Inferior parietal cortex (tissue), 1 donor: ENCODE results near the gene KRTAP4-6.
"Not testable (repeated sequence)": the region's sequence is repeated elsewhere in the genome, so short reads cannot be mapped to it uniquely, and the experiment has no call there.

ENCODE experiments used
- DNase-seq: peaks from one replicate; pipeline ENCODE4 v3.0.0-alpha.2; 2016; ENCODE audit errors: extremely low spot score

KRTAP4-6 gene

DNA sequence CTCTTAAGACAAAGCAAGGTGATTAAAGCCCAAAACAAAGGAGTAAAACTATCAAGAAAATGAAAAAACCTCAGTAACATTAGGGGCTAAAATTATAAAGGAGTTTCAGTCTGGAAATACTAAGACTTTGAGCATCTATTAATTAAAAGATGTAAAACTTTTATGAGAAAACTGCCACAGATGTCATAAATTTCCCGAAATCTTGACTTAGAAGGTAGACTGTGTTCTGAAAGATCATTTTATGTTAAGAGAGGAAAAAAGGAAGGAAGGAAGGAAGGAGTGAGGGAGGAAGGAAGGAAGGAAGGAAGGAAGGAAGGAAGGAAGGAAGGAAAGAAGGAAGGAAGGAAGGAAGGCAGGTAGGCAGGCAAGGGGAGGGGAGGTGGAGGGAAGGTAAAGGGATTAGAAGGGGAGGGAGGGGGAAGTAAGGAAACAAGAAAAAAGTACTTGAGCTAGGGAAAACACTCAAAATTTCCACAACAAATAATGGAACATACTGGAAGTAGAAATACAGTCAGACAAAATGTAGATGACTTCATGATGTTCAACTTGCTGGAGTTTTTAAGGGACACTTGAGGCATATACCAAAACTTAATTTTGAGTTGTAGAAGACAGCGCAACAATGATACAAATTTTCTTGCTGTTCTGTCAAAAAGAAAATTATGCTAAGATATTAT lies 7.3 kb upstream of the KRTAP4-6 start:
- no peak for DNase-seq

DNA sequence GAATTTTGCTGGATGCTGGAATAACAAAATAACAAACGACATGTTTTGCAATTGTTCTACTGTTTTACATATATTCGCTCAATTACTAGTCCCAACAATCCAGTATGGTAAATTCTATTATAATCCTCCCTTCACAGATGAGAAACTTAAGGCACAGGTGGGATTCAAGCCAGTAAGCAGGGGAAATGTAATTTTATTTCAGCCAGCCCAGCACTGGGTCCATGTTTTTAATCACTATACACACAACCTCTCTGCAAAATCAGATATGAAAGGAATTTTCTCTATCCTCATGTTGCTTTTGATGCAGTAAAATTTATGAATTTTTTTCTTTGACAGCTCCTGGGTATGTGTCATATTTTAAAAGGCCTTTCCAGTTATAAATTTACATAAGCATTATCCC lies 4.9 kb upstream of the KRTAP4-6 start:
- DNase-seq: no peak

DNA sequence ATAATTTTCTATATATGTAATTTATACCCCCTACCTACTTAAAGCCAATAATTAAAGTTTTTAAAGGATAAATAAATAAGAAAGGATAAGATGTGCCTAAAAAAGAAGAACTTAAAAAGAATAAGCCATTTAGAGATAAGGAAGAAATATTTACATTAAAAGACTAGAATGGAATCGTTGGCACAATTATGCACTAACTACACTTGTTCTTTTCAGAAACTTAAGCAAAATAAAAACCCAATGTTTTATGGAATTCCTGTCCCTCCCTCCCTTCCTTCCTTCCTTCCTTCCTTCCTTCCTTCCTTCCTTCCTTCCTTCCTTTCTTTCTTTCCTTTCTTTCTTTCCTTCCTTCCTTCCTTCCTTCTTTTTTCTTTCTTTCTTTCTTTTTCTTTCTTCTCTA lies 4.5 kb upstream of the KRTAP4-6 start:
- DNase-seq: no peak

DNA sequence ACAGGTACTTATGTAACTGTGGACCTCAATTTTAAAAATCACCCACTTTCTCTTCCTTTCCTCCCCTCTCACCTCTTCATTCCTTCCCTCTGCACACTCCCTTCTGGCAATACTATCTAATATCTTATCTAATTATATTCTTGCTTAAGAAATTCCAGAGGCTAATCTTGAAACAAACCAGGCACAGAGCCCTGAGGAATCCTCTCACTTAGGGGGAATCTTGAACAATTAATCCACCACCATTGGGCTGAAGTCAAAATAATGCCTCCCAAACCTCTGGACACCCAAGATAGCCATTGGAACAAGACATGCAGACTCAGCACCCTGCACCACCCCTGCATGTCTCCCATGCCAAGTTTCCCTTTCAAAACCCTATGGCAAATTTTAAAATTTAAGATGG lies 1.0 kb upstream of the KRTAP4-6 start:
- no peak for DNase-seq

DNA sequence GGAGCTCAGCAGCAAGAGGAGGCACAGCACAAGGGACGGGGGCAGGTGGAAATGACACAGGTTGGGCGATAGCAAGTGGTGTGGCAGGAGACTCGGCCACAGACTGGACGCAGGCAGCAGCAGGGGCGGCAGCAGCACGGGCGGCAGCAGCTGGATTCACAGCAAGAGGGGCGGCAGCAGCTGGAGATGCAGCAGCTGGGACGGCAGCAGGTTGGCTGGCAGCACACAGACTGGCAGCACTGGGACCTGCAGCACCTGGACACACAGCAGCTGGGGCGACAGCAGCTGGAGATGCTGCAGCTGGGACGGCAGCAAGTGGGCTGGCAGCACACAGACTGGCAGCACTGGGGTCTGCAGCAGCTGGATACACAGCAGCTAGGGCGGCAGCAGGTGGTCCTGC lies 479 bp downstream of the KRTAP4-6 start:
- DNase-seq: not testable (repeated sequence)

DNA sequence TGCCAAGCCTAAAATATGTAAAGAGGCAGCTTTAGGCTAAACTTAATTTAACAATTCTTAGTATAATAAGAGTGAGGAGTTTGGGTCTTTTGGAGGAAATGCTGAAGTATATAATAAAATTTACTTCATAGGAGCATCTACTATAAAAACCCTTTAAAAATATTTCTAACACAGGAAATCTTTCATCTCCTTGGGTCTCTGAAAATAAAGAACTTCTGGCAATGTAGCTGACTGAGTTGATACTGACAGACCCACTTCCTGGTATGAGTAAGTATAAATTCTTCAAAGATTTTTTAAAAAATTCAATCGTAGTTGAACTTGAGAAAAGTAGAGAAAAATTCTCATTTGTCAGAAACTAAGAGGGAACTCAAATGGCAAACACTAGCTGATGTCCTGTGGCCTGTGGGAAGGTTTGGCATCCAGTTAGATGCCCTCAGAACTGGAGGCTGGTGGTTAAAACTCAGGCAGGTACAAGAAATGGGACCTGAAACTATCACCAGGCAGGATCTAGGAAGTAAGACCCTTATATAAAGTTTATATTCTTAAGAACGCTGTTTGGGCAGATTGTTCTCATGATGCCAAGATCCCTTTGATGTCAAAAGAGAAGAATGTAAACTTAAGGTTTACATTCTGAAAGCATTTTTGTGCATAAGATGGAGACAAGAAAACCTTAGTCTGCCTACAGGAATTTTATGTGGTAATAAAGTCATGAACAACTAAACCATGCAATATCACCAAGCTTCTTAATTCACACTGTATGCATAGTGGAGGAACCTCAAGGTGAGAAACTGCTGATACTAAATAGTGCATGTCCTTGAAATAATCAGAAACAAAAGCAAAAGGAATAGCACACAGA lies 6.2 kb downstream of the KRTAP4-6 start:
- DNase-seq: no peak

DNA sequence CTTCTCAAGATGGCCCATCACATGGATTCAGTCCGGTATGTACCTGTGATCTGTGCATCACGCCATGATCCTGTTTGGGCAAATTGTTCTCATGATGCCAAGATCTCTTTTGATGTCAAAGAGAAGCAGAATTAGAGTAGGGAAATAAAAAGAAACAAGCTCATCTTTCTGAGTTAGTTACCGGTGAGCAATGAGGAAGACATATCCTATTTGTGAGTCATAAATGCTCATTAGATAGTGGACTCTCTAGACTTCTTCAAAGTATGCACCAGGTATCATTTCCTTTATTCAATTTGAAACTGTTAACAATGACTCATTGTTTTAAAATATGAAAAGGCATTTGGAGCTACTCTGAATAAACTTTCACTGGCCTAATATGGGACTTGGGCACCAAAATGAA lies 8.4 kb downstream of the KRTAP4-6 start:
- no peak for DNase-seq

DNA sequence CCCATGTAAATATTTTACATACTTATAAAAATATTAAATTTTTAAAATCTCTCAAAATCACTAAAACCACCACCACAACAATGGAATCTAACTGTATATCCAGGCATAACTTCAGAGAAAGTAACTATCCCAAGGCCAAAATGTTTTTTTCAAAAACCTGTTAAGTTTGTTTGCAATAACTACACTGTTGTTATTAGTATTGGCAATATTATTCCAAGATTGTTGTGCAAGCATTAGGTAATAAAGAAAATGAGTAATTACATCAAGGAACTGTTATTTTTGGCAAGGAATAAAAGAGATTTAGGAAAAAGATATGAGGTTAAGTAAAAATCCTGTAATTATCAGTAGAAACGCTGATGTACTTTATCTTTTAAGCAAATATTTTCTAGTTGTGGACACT lies 13.0 kb downstream of the KRTAP4-6 start:
- no peak for DNase-seq

DNA sequence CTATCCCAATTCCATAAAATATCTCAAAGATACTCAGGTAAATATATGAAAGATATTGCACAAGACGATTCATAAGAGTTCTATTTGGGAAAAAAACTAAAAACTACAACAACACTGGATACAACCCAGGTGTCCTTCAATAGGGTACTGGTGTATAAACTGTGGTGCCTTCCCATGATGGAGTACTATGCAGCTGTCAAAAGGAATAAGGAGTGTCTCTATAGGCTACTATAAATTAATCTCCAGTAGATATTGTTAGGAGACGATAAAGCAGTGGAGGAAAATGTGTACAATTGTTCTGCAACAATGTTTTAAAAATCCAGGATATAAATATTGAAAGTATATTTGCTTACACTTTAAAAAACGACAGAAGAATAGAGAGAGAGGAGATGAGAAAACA lies 13.9 kb downstream of the KRTAP4-6 start:
- no peak for DNase-seq

DNA sequence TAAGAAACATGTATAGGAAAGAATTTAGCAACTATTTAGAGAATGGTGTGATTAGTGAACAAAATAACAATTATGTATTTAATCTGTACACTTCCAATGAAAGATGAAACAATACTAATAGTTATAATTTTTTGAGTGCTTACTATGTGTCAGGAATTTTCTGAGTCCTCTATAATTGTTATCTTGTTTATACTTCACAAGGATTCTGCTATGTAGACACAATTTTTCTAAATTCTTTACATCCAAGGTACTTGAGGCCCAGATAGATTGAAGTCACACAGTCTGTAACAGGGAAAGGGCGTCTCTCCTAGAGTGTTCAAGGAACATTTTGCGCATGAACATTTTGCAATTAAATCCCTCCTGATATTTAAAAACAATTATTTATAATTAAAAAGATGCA lies 15.3 kb downstream of the KRTAP4-6 start:
- DNase-seq: no peak

DNA sequence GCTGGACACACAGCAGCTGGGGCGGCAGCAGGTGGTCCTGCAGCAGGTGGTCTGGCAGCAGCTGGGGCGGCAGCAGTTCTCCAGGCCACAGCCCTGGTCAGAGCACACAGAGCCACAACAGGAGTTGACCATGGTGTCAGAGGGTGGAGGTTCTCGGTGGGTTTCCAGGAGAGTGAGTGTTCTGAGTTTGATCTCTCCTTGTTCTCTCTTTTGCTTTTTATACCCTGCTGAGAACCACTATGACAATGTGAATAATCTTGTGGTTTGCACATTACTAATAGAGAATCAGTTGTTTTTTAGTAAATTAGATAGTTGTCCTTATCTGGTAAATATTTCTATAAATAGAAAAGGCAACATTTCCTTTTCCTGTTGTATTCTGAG lies 16.4 kb downstream of the KRTAP4-6 start, which contains the start of gene KRTAP4-12:
Gene KRTAP4-12, minus strand, starts transcription at position 192 of the 381 bp plus-strand sequence. Its CDS starts 60 bp downstream, at position 132.
- not testable (repeated sequence) for DNase-seq

DNA sequence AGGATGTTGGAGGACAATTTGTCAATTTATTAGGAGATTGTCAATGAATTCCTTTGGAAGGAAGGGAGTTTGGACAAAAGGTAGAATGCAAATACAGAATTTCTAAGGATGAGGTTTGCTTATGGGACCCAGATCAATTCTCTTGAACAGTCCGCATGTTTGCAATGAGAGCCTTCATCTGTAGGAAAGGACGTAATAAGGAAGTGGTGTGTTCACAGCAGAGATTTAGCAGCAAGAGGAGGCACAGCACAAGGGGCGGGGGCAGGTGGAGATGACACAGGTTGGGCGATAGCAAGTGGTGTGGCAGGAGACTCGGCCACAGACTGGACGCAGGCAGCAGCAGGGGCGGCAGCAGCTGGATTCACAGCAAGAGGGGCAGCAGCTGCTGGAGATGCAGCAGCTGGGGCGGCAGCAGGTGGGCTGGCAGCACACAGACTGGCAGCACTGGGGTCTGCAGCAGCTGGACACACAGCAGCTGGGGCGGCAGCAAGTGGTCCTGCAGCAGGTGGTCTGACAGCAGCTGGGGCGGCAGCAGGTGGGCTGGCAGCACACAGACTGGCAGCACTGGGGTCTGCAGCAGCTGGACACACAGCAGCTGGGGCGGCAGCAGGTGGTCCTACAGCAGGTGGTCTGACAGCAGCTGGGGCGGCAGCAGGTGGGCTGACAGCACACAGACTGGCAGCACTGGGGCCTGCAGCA lies 16.9 kb downstream of the KRTAP4-6 start:
- not testable (repeated sequence) for DNase-seq

DNA sequence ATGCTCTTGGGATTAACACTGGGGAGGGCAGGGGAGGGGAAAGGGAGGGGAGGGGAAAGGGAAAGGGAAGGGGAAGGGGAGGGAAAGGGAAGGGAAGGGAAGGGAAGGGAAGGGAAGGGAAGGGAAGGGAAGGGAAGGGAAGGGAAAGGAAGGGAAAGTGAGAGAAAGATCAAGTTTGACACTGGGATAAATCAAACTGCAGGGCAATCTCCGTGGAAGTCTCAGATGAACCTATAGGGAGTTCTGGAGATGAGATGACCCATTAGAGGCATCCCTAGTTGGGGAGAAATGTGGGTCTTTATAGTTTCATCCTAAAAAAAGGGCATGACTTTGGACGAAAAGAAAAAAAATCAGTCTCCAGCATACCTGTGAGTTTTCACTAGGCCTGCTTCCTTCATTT lies 18.6 kb downstream of the KRTAP4-6 start:
- no peak for DNase-seq

DNA sequence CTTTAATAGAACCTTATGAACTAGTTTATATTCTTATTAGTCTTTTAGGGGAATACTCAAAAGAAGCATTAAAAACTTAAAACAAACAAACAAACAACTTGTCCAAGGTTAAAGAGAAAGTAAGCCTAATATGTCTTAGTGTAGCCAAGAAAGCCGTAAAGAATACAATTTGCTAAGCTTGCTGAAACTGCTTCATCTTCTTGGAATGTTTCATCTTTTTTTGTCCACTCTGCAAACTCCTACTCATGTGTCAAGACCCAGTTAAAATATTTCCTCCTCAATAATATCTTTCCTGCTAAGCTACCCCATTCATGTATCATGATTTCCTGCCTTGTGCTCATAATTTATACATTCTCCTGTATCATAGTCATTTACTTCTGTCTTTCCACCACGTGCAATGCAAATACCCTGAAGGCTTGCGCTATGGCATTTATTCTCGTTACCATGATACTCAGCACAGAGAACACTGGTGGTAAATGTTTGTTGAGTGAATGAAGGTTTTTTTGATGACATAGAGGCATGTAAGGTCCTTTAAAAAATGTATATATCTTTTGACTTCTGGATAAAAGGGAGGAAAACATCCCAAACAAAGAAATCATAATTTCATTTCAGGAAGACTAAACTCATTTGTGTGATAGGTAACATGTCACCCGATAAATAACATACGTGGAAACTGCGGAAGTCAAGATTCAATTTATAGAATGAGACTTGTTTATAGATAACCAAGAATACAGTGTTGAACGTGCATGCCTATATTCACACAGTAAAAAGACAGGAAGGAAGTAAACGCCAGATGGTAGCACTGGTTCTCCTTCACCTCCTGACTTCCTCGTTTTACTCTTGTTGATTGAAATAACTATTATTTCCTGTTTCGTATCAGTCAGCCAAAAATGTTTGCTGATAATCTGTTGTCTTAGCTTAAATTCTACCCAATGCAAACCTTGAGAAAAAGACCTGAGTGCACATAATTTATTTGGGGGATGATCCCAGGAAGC lies 20.4 kb downstream of the KRTAP4-6 start:
- DNase-seq: not testable (repeated sequence)

DNA sequence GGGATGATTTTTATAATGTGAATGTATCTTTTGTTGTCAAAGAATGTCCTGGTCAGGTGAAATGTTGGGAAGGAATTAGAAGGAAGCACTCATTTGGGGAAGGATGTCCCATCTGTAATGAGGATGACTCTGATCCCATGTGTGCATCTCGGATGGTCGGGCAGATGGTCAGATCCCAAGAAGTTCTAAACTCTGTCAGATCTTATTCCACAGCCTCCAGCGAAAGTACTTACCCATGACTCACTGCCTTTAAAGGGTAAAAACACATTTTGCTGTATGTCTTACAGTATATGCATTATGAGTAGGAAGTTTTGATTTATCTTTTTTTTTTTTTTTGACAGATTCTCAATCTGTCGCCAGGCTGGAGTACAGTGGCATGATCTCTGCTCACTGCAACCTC lies 21.6 kb downstream of the KRTAP4-6 start:
- DNase-seq: no peak

DNA sequence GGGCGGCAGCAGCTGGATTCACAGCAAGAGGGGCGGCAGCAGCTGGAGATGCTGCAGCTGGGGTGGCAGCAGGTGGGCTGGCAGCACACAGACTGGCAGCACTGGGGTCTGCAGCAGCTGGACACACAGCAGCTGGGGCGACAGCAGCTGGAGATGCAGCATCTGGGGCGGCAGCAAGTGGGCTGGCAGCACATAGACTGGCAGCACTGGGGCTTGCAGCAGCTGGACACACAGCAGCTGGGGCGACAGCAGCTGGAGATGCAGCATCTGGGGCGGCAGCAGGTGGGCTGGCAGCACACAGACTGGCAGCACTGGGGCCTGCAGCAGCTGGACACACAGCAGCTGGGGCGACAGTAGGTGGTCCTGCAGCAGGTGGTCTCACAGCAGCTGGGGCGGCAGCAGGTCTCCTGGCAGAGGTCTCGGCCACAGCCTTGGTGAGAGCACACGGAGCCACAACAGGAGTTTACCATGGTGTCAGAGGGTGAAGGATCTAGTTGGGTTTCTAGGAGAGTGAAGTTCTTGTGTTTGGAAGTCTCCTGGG lies 22.4 kb downstream of the KRTAP4-6 start, which contains the start of gene KRTAP4-11:
Gene KRTAP4-11, minus strand, starts transcription at position 528 of the 541 bp plus-strand sequence. Its CDS starts 58 bp downstream, at position 470.
- DNase-seq: not testable (repeated sequence)

DNA sequence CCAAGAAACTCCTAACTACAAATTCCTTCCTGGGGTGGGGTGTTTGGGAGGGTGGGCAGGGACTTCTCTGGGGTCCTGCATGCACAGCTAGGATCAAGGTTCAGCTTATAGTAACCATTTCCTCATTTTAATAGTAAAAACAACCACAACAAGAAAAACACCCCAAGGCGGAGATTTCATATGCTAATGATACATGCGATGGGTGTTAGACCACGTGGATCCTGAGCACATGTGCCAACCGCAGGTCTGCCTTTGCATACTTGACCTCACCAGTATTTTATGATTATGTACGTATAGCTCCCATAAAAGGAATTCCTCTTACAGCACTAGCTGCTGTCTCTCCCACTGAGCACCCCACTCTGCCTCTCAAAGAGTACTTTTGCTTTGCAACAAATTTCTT lies 24.0 kb downstream of the KRTAP4-6 start:
- no peak for DNase-seq

DNA sequence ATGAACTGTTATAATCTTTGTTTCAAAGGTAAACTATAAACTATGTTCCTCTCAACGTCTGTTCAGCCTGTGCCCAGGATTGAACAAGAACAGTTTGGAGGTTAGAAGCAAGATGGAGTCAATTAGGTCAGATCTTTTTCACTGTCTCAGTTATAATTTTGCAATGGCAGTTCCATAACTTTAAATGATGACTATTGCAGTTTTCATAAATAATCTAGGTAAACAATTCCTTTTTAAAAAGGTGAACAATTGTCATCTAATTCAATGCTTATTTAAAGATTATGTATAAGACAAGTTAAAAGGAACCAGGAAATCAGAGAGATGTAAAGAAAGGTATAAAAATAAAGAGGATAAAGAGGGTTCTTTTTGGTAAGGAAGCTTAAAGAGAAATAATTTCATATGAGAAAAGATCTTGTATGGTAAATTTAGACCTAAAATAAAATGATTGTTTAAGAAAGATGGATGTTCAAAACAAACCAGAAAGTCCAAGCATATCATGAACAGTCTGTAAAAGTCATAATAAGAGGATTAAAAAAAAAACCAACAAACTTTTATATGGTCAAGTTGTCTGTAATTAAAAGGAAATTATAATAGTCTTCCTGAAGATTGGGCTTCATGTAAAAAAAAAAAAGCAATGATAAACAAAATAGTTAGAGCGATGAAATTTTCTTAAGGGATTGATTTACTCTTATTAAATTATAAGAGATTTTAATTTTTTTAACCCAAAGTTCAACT lies 29.0 kb downstream of the KRTAP4-6 start:
- DNase-seq: no peak

DNA sequence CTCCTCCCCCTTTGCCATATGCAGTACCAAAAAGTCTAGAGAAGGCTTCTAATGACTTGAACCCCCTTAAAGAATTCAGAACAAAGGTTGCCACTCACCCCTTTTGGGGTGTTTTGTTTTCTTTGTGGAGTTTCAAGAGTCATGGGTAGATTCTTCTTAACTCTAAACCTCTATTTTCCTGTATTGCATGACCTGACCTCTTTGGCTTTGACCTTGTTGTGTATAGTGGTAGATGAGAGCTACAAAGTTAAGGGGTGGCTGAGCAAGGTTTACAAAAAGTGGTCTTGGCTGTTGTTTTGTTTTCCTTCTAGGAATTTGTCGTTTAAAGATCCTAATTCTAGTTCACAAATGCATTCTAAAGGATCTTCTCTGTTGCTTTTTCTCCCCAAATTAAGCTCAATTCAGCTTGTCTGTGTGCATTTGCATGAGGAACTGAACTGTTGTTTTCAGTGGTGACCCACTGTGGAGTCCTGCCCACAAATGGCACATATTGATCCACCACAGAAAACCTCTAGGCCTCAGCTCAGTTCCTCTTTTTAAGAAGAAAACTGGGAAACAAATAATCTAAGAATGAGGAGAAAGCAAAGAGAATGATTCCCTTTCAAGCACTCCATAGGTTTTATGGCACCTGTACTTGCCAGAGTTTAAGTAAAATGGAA lies 31.5 kb downstream of the KRTAP4-6 start:
- not testable (repeated sequence) for DNase-seq
